ENCODE data around the gene TRIM36. TPM values are rescaled to one million over a fixed set of nuclear protein-coding genes. Genes with fewer than 3 reads are reported as not detected.

TRIM36 gene
- total RNA-seq: under 0.01 and 0.39 TPM in 2 replicates

GRCh38 chr5:115169487-115170133 is at the start of gene TRIM36:
TSS of gene TRIM36 (minus strand) at chr5:115169908. CDS start at chr5:115169634, 274 bp downstream.

Other genes starting within 250 kb of the TRIM36 start
- gene PGGT1B, start 93.0 kb upstream of the TRIM36 start, total RNA-seq: 10.6 and 11.0 TPM in 2 replicates
- gene CCDC112, start 126.7 kb upstream of the TRIM36 start, total RNA-seq: 7.2 and 7.3 TPM in 2 replicates

Measured in subcutaneous preadipocyte (primary cell).